SK-N-SH (cell line): ENCODE results near the gene PARD3. TPM values are rescaled to one million over a fixed set of nuclear protein-coding genes. Genes with fewer than 3 reads are reported as not detected.

Experiments
- CTCF ChIA-PET: fragments of 300-600, 350-600 bp; formaldehyde crosslinking; extraction: SDS; loops from one replicate; lab custom pipeline; 2021; lab: Yijun Ruan, JAX
- POLR2A ChIA-PET: fragments of 350-600 bp; sonication (Branson Sonifier 250); formaldehyde crosslinking; extraction: SDS; loops from one replicate; lab custom pipeline; 2020; ENCODE audit warnings: antibody characterized with exemption, inconsistent platforms; lab: Yijun Ruan, JAX
- DNase-seq: peaks from one replicate; pipeline ENCODE4 v3.0.0; 2012
- H2AFZ ChIP-seq: fragments of 200-600 bp; sonication (generic); 2 replicates; pipeline ENCODE4 v1.8.1; 2016; ENCODE audit warnings: antibody characterized with exemption, mild to moderate bottlenecking, low read depth
- H3F3A ChIP-seq: fragments of 200-600 bp; sonication (generic); replicated peaks from 2 replicates; pipeline ENCODE3; 2016; ENCODE audit warnings: antibody characterized with exemption, mild to moderate bottlenecking; ENCODE audit not compliant: insufficient read depth
- H3K27ac ChIP-seq, 2 experiments: fragments of 200-500 bp in 1 of 2; fragments of 200-600 bp in 1 of 2; sonication (Bioruptor generic) in 1 of 2; sonication (generic), shearing (Covaris generic) in 1 of 2; 2 replicates each; pipeline versions ENCODE4 v1.5.1 to v1.6.1; 2014 to 2016; ENCODE audit warnings: low read depth in 2 of 2, inconsistent platforms in 1 of 2, low read length in 1 of 2, mild to moderate bottlenecking in 1 of 2, mixed read lengths in 1 of 2
- H3K27me3 ChIP-seq: fragments of 200-600 bp; sonication (generic), shearing (Covaris generic); 2 replicates; pipeline ENCODE4 v1.6.1; 2016; ENCODE audit warnings: mixed run types; ENCODE audit not compliant: insufficient read depth
- H3K36me3 ChIP-seq, 2 experiments: fragments of 200-500 bp in 1 of 2; fragments of 200-600 bp in 1 of 2; sonication (Bioruptor generic) in 1 of 2; sonication (generic) in 1 of 2; replicated peaks in 1 of 2; 2 replicates each; pipeline versions ENCODE3 to v1.5.1; 2014 to 2016; ENCODE audit warnings: low read length in 1 of 2, mild to moderate bottlenecking in 1 of 2; ENCODE audit not compliant: insufficient read depth in 2 of 2, control insufficient read depth in 1 of 2
- H3K4me1 ChIP-seq, 2 experiments: fragments of 200-500 bp in 1 of 2; fragments of 200-600 bp in 1 of 2; sonication (Bioruptor generic) in 1 of 2; sonication (generic), shearing (Covaris generic) in 1 of 2; 2 replicates each; pipeline versions ENCODE4 v1.5.1 to v1.6.1; 2014 to 2016; ENCODE audit warnings: low read depth in 1 of 2, low read length in 1 of 2, mixed run types in 1 of 2; ENCODE audit not compliant: insufficient read depth in 2 of 2, control insufficient read depth in 1 of 2
- H3K4me2 ChIP-seq: fragments of 200-600 bp; sonication (generic), shearing (Covaris generic); 2 replicates; pipeline ENCODE4 v1.6.1; 2017; ENCODE audit warnings: mixed run types
- H3K4me3 ChIP-seq, 2 experiments: fragments of 200-500 bp in 1 of 2; fragments of 200-600 bp in 1 of 2; sonication (Bioruptor generic) in 1 of 2; sonication (generic), shearing (Covaris generic) in 1 of 2; 2 replicates each; pipeline versions ENCODE4 v1.5.1 to v1.8.1; 2014 to 2016; ENCODE audit warnings: low read depth in 2 of 2, inconsistent platforms in 1 of 2, low read length in 1 of 2, mild to moderate bottlenecking in 1 of 2, mixed read lengths in 1 of 2, moderate library complexity in 1 of 2
- H3K79me2 ChIP-seq: fragments of 200-600 bp; sonication (generic); 2 replicates; pipeline ENCODE4 v1.8.1; 2017; ENCODE audit warnings: mild to moderate bottlenecking; ENCODE audit not compliant: insufficient read depth
- H3K9ac ChIP-seq: fragments of 200-600 bp; sonication (generic); 2 replicates; pipeline ENCODE4 v1.6.1; 2017; ENCODE audit warnings: mixed run types
- H3K9me2 ChIP-seq: fragments of 200-600 bp; sonication (generic); 2 replicates; pipeline ENCODE4 v1.6.1; 2017; ENCODE audit warnings: mixed run types
- H3K9me3 ChIP-seq: fragments of 200-600 bp; sonication (generic); 2 replicates; pipeline ENCODE4 v1.6.1; 2017; ENCODE audit warnings: mixed run types, mild to moderate bottlenecking, moderate library complexity
- H4K20me1 ChIP-seq: fragments of 200-600 bp; sonication (generic); 2 replicates; pipeline ENCODE4 v1.6.1; 2017; ENCODE audit warnings: mild to moderate bottlenecking, mixed run types; ENCODE audit not compliant: insufficient read depth
- EP300 ChIP-seq, 2 experiments: IDR thresholded peaks; 2 replicates each; pipeline versions ENCODE4 v1.4.0 to v1.6.1; 2012; ENCODE audit warnings: borderline replicate concordance in 1 of 2, low read depth in 1 of 2, low read length in 1 of 2
- FOXJ3 ChIP-seq: sonication (generic); formaldehyde crosslinking; IDR thresholded peaks from 2 replicates; pipeline ENCODE4 v1.5.1; 2020; ENCODE audit warnings: mild to moderate bottlenecking, missing genetic modification reagents
- GABPA ChIP-seq: IDR thresholded peaks from 2 replicates; pipeline ENCODE4 v1.4.0; 2012; ENCODE audit warnings: low read depth, mild to moderate bottlenecking
- GATA2 ChIP-seq: sonication (generic); formaldehyde crosslinking; IDR thresholded peaks from 2 replicates; pipeline ENCODE4 v1.5.0; 2020; ENCODE audit warnings: mild to moderate bottlenecking, missing genetic modification reagents
- IRF3 ChIP-seq: fragments of 150-350 bp; IDR thresholded peaks from 2 replicates; pipeline ENCODE4 v1.6.1; 2016; ENCODE audit warnings: mild to moderate bottlenecking, low read depth, low read length
- MAX ChIP-seq: IDR thresholded peaks from 2 replicates; pipeline ENCODE4 v1.4.0; 2012; ENCODE audit warnings: low read depth
- RAD21 ChIP-seq: IDR thresholded peaks from 2 replicates; pipeline ENCODE4 v1.6.1; 2012; ENCODE audit warnings: mild to moderate bottlenecking, low read length
- RCOR1 ChIP-seq: fragments of 150-350 bp; IDR thresholded peaks from 2 replicates; pipeline ENCODE4 v1.6.1; 2017; ENCODE audit warnings: antibody characterized with exemption, low read length
- RXRA ChIP-seq: IDR thresholded peaks from 2 replicates; pipeline ENCODE4 v1.4.0; 2012; ENCODE audit warnings: low read depth, mild to moderate bottlenecking, borderline replicate concordance
- SMC3 ChIP-seq: IDR thresholded peaks from 2 replicates; pipeline ENCODE4 v1.6.1; 2012; ENCODE audit warnings: low read depth, low read length, improper control_type of control experiment
- TAF1 ChIP-seq: IDR thresholded peaks from 2 replicates; pipeline ENCODE4 v1.6.1; 2012; ENCODE audit warnings: low read depth, mild to moderate bottlenecking, low read length, moderate library complexity, borderline replicate concordance
- TCF12 ChIP-seq: IDR thresholded peaks from 2 replicates; pipeline ENCODE4 v1.4.0; 2012
- WGBS: methylation state at CpG from one replicate; pipeline ENCODE4 v1.1.6; 2017; ENCODE audit warnings: low lambda C conversion rate; 5-methylcytosine and 5-hydroxymethylcytosine counted together
- polyA plus RNA-seq, 3 experiments: library from polyadenylated mRNA; depleted of rRNA; stranded (reverse); fragments of >200 nt; gene quantifications; 2 replicates each; pipeline ENCODE4 v1.2.3, GENCODE V29; 2012
- TF ChIP-seq, protein P1 (sequence below): fragments of 200-600 bp; sonication (generic); IDR thresholded peaks from 2 replicates; pipeline ENCODE4 v1.6.1; 2017; ENCODE audit warnings: antibody characterized with exemption, mild to moderate bottlenecking, moderate library complexity
- TF ChIP-seq, protein P2 (sequence below): fragments of 150-350 bp; IDR thresholded peaks from 2 replicates; pipeline ENCODE4 v1.6.1; 2017; ENCODE audit warnings: antibody characterized with exemption, low read length, low read depth, borderline replicate concordance
- TF ChIP-seq, protein P3 (sequence below): IDR thresholded peaks from 2 replicates; pipeline ENCODE4 v1.4.0; 2012; ENCODE audit warnings: low read depth, borderline replicate concordance

PARD3 gene
- polyA plus RNA-seq, 1 of the 3 experiments (the other 2 are of a cell fraction): 29.4 TPM

- Histone ChIP-seq H3K4me1 (peaks cover 0 to 3% of the 10 kb centered on the region in 2 experiments; a peak in 2 of 4 replicates), H3K79me2 (no peaks in the 10 kb centered on the region), H3K4me2 (no peak overlapping the region), H3K9me2 (no peaks in the 10 kb centered on the region), H3K27ac (no peak overlapping the region), H3K9ac (no peak overlapping the region), H3F3A (peaks cover 5% of the 10 kb centered on the region), H2AFZ (no peak overlapping the region), H3K36me3 (no peaks in the 10 kb centered on the region), H4K20me1 (no peaks in the 10 kb centered on the region), H3K4me3 (no peak overlapping the region), H3K9me3 (no peaks in the 10 kb centered on the region), H3K27me3 (no peaks in the 10 kb centered on the region)
- TF ChIP-seq SMC3: no peak
- TF ChIP-seq FOXJ3: no peak
- no peak for TF ChIP-seq RCOR1
- no peak for TF ChIP-seq GATA2 (CRISPR knock-in tag)
- no peak for TF ChIP-seq EP300 (IDR thresholded peaks at IDR 0.05; ENCODE audit: borderline replicate concordance in 1 of 2, low read depth in 1 of 2, low read length in 1 of 2)
- TF ChIP-seq, protein P1, sequence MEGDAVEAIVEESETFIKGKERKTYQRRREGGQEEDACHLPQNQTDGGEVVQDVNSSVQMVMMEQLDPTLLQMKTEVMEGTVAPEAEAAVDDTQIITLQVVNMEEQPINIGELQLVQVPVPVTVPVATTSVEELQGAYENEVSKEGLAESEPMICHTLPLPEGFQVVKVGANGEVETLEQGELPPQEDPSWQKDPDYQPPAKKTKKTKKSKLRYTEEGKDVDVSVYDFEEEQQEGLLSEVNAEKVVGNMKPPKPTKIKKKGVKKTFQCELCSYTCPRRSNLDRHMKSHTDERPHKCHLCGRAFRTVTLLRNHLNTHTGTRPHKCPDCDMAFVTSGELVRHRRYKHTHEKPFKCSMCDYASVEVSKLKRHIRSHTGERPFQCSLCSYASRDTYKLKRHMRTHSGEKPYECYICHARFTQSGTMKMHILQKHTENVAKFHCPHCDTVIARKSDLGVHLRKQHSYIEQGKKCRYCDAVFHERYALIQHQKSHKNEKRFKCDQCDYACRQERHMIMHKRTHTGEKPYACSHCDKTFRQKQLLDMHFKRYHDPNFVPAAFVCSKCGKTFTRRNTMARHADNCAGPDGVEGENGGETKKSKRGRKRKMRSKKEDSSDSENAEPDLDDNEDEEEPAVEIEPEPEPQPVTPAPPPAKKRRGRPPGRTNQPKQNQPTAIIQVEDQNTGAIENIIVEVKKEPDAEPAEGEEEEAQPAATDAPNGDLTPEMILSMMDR: no peak
- TF ChIP-seq, protein P2, sequence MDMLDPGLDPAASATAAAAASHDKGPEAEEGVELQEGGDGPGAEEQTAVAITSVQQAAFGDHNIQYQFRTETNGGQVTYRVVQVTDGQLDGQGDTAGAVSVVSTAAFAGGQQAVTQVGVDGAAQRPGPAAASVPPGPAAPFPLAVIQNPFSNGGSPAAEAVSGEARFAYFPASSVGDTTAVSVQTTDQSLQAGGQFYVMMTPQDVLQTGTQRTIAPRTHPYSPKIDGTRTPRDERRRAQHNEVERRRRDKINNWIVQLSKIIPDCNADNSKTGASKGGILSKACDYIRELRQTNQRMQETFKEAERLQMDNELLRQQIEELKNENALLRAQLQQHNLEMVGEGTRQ: no peak
- TF ChIP-seq, protein P3, sequence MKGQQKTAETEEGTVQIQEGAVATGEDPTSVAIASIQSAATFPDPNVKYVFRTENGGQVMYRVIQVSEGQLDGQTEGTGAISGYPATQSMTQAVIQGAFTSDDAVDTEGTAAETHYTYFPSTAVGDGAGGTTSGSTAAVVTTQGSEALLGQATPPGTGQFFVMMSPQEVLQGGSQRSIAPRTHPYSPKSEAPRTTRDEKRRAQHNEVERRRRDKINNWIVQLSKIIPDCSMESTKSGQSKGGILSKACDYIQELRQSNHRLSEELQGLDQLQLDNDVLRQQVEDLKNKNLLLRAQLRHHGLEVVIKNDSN: no peak
- TF ChIP-seq IRF3: no peak
- TF ChIP-seq MAX: no peak
- no peak for TF ChIP-seq RAD21
- no peak for TF ChIP-seq RXRA
- TF ChIP-seq TAF1: no peak
- no peak for TF ChIP-seq GABPA
- TF ChIP-seq TCF12: no peak
- DNase-seq: no peak
- ChIA-PET POLR2A (no interaction called here), CTCF (no interaction called here)
- whole genome bisulfite sequencing: 94% methylated on average over 1 of the region's 1 CpG
Measured at GRCh38 chr10:34127676-34128075, 687.4 kb downstream of the PARD3 start.
